SK-N-SH treated with all-trans-retinoic acid at 6 μM for 48 hours (cell line): ENCODE results near the gene KRT7.

Experiments used
- ARNTL ChIP-seq: fragments of 450-650 bp; formaldehyde crosslinking; IDR thresholded peaks from 2 replicates; pipeline ENCODE4 v1.5.0; 2020; ENCODE audit warnings: low read depth, mild to moderate bottlenecking, moderate library complexity, borderline replicate concordance
- TOX ChIP-seq: fragments of 250-450 bp; sonication (Bioruptor Pico); IDR thresholded peaks from 2 replicates; pipeline ENCODE4 v1.8.0; 2021; ENCODE audit warnings: mild to moderate bottlenecking, moderate library complexity, borderline replicate concordance

GRCh38 chr12:52257074-52257551, 24.1 kb downstream of the KRT7 start:
- TF ChIP-seq ARNTL (no peak), TOX (no peak)
